ENCODE data around the gene PKHD1.

DNA sequence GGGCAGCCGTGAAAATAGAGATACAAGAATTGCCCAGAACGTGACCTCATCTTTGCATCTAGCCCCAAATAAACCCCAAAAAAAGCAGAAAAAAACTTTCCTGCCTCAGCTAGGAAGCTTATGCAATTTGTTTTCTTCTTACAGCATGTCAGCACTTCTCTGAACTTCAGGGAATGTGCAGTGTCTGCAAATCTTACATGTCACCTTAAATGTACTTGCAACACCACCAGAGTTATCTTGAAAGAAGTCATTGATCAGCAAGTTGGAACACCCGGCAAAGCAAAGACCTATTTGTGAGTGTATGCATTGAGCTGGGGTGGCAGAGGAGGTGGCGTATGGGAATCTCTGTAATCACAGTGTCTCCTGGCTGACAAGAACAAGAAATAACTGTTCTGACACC lies 123.4 kb downstream of the PKHD1 start:
- TF ChIP-seq, protein P1, sequence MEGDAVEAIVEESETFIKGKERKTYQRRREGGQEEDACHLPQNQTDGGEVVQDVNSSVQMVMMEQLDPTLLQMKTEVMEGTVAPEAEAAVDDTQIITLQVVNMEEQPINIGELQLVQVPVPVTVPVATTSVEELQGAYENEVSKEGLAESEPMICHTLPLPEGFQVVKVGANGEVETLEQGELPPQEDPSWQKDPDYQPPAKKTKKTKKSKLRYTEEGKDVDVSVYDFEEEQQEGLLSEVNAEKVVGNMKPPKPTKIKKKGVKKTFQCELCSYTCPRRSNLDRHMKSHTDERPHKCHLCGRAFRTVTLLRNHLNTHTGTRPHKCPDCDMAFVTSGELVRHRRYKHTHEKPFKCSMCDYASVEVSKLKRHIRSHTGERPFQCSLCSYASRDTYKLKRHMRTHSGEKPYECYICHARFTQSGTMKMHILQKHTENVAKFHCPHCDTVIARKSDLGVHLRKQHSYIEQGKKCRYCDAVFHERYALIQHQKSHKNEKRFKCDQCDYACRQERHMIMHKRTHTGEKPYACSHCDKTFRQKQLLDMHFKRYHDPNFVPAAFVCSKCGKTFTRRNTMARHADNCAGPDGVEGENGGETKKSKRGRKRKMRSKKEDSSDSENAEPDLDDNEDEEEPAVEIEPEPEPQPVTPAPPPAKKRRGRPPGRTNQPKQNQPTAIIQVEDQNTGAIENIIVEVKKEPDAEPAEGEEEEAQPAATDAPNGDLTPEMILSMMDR (IDR thresholded peaks at IDR 0.05) = no peak
- no peak for TF ChIP-seq POLR2A (IDR thresholded peaks at IDR 0.05)

Data from uterus (tissue), 2 donors.